Measurements from ENCODE around the gene THBS3.

DNA sequence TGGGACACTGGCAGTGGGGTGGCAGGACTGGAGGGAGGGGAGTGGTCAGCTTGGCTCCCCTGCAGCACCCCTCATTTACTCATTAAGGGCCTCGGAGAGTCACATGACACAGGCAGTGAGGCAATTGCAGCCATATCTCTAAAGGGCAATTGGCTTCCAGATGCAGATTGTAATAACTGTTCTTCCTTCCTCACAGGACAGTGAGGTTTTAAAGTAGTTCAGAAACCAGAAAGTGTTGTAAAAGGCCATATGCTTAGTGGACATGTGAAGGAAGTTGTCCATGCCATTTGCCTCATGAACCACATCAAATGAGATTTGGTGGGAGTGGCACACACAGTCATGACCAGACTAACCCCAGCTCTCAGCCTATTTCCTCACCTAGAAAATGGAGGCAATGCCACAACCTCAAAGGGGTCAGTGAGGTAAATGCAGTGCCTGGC is 11.9 kb upstream of the THBS3 start:
- TF ChIP-seq, protein P1, sequence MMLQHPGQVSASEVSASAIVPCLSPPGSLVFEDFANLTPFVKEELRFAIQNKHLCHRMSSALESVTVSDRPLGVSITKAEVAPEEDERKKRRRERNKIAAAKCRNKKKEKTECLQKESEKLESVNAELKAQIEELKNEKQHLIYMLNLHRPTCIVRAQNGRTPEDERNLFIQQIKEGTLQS (IDR thresholded peaks at IDR 0.05) = peak; percentile 9; the same call in 1 of the 2 replicates
- TF ChIP-seq, protein P1 (CRISPR knock-in tag; conservative IDR thresholded peaks at IDR 0.05) = no peak
- TF ChIP-seq GTF2F1 (IDR thresholded peaks at IDR 0.05; ENCODE audit: low read depth, low read length) (no peak), BMI1 (IDR thresholded peaks at IDR 0.05; ENCODE audit: low read length) (no peak), EP300 (IDR thresholded peaks at IDR 0.05; ENCODE audit: low read length) (no peak), MTA3 (IDR thresholded peaks at IDR 0.05; ENCODE audit: borderline replicate concordance) (no peak), SMARCB1 (IDR thresholded peaks at IDR 0.05; ENCODE audit: insufficient read length, low read depth) (no peak), FOXJ2 (tag; IDR thresholded peaks at IDR 0.05) (no peak), LEF1 (IDR thresholded peaks at IDR 0.05) (no peak)
- TF ChIP-seq, protein P2, sequence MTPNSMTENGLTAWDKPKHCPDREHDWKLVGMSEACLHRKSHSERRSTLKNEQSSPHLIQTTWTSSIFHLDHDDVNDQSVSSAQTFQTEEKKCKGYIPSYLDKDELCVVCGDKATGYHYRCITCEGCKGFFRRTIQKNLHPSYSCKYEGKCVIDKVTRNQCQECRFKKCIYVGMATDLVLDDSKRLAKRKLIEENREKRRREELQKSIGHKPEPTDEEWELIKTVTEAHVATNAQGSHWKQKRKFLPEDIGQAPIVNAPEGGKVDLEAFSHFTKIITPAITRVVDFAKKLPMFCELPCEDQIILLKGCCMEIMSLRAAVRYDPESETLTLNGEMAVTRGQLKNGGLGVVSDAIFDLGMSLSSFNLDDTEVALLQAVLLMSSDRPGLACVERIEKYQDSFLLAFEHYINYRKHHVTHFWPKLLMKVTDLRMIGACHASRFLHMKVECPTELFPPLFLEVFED (CRISPR knock-in tag; conservative IDR thresholded peaks at IDR 0.05) = no peak
- TF ChIP-seq, protein P3, sequence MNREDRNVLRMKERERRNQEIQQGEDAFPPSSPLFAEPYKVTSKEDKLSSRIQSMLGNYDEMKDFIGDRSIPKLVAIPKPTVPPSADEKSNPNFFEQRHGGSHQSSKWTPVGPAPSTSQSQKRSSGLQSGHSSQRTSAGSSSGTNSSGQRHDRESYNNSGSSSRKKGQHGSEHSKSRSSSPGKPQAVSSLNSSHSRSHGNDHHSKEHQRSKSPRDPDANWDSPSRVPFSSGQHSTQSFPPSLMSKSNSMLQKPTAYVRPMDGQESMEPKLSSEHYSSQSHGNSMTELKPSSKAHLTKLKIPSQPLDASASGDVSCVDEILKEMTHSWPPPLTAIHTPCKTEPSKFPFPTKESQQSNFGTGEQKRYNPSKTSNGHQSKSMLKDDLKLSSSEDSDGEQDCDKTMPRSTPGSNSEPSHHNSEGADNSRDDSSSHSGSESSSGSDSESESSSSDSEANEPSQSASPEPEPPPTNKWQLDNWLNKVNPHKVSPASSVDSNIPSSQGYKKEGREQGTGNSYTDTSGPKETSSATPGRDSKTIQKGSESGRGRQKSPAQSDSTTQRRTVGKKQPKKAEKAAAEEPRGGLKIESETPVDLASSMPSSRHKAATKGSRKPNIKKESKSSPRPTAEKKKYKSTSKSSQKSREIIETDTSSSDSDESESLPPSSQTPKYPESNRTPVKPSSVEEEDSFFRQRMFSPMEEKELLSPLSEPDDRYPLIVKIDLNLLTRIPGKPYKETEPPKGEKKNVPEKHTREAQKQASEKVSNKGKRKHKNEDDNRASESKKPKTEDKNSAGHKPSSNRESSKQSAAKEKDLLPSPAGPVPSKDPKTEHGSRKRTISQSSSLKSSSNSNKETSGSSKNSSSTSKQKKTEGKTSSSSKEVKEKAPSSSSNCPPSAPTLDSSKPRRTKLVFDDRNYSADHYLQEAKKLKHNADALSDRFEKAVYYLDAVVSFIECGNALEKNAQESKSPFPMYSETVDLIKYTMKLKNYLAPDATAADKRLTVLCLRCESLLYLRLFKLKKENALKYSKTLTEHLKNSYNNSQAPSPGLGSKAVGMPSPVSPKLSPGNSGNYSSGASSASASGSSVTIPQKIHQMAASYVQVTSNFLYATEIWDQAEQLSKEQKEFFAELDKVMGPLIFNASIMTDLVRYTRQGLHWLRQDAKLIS (CRISPR knock-in tag; IDR thresholded peaks at IDR 0.05) = no peak
- TF ChIP-seq, protein P4, sequence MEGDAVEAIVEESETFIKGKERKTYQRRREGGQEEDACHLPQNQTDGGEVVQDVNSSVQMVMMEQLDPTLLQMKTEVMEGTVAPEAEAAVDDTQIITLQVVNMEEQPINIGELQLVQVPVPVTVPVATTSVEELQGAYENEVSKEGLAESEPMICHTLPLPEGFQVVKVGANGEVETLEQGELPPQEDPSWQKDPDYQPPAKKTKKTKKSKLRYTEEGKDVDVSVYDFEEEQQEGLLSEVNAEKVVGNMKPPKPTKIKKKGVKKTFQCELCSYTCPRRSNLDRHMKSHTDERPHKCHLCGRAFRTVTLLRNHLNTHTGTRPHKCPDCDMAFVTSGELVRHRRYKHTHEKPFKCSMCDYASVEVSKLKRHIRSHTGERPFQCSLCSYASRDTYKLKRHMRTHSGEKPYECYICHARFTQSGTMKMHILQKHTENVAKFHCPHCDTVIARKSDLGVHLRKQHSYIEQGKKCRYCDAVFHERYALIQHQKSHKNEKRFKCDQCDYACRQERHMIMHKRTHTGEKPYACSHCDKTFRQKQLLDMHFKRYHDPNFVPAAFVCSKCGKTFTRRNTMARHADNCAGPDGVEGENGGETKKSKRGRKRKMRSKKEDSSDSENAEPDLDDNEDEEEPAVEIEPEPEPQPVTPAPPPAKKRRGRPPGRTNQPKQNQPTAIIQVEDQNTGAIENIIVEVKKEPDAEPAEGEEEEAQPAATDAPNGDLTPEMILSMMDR (IDR thresholded peaks at IDR 0.05 in 2 of 3, conservative IDR thresholded peaks at IDR 0.05 in 1 of 3; ENCODE audit: insufficient read depth in 2 of 3, low read depth in 1 of 3, low read length in 3 of 3) = no peak
- TF ChIP-seq, protein P5, sequence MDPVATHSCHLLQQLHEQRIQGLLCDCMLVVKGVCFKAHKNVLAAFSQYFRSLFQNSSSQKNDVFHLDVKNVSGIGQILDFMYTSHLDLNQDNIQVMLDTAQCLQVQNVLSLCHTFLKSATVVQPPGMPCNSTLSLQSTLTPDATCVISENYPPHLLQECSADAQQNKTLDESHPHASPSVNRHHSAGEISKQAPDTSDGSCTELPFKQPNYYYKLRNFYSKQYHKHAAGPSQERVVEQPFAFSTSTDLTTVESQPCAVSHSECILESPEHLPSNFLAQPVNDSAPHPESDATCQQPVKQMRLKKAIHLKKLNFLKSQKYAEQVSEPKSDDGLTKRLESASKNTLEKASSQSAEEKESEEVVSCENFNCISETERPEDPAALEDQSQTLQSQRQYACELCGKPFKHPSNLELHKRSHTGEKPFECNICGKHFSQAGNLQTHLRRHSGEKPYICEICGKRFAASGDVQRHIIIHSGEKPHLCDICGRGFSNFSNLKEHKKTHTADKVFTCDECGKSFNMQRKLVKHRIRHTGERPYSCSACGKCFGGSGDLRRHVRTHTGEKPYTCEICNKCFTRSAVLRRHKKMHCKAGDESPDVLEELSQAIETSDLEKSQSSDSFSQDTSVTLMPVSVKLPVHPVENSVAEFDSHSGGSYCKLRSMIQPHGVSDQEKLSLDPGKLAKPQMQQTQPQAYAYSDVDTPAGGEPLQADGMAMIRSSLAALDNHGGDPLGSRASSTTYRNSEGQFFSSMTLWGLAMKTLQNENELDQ (CRISPR knock-in tag; IDR thresholded peaks at IDR 0.05; ENCODE audit: borderline replicate concordance) = no peak
